ACC112 (cell line): Measurements from ENCODE around the gene NF2.

Experiments used
- H2AFZ ChIP-seq: fragments of 200-600 bp; sonication (generic); one replicate; pipeline ENCODE4 v1.6.0; 2017; ENCODE audit warnings: antibody characterized with exemption, low read length; ENCODE audit not compliant: unreplicated experiment
- H3K27ac ChIP-seq: fragments of 200-600 bp; sonication (generic); 2 replicates; pipeline ENCODE4 v1.5.1; 2014; ENCODE audit warnings: low read depth, mild to moderate bottlenecking, antibody characterized with exemption, low read length, moderate library complexity
- H3K27me3 ChIP-seq: fragments of 200-600 bp; sonication (generic); 2 replicates; pipeline ENCODE4 v1.6.1; 2014; ENCODE audit warnings: mild to moderate bottlenecking, antibody characterized with exemption, low read length, moderate library complexity, mixed read lengths; ENCODE audit not compliant: insufficient read depth
- H3K36me3 ChIP-seq: fragments of 200-600 bp; sonication (generic); 2 replicates; pipeline ENCODE4 v1.6.1; 2016; ENCODE audit warnings: mild to moderate bottlenecking, antibody characterized with exemption, low read length, moderate library complexity, mixed read lengths; ENCODE audit not compliant: insufficient read depth
- H3K4me1 ChIP-seq: fragments of 200-600 bp; sonication (generic); one replicate; pipeline ENCODE4 v1.6.1; 2016; ENCODE audit warnings: low read length, mixed read lengths; ENCODE audit not compliant: insufficient read depth, unreplicated experiment, control insufficient read depth
- H3K4me3 ChIP-seq: fragments of 200-600 bp; sonication (generic); 2 replicates; pipeline ENCODE4 v1.5.1; 2014; ENCODE audit warnings: mild to moderate bottlenecking, low read depth, low read length
- H3K79me2 ChIP-seq: fragments of 200-600 bp; sonication (generic); one replicate; pipeline ENCODE4 v1.6.0; 2016; ENCODE audit warnings: low read length; ENCODE audit not compliant: control insufficient read depth, unreplicated experiment, insufficient read depth

NF2 gene

DNA sequence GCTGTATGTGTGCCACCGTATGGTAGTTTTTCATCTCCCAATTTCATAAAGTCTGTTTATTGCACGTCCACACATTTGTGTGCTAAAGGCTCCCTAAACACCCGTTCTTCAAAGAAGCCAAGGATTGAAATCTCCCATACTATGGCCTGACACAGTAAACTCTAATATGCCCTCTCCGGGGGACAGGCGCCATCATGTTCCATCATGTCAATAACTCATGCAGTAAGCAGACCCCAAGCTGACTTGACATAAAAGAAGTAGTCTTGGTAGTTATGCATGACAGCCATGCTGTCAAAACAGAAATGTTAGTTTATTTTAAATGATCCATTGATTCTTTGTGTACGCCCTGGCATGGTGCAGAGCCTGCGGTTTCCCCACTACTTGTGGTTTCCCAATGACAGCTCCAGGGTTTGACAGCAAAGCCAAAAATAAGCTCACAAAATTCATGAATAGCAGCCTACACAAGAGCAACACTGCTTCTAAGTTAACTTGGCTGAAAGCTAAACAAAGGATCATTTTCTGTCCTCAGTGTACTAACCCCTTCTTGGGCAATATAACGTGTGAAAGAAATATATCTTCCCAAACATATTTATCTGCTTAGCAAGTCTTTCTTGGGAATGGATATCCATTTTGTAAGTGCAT, 59.9 kb downstream of the NF2 start:
- H3K4me1 ChIP-seq, result peaks cover 14% of the 10 kb centered on the region
- no peak overlapping the region for H3K27ac ChIP-seq
- H3K4me3 ChIP-seq, result no peak overlapping the region
- H2AFZ ChIP-seq, result no peak overlapping the region
- no peaks in the 10 kb centered on the region for H3K79me2 ChIP-seq
- H3K27me3 ChIP-seq, result no peaks in the 10 kb centered on the region
- no peaks in the 10 kb centered on the region for H3K36me3 ChIP-seq

DNA sequence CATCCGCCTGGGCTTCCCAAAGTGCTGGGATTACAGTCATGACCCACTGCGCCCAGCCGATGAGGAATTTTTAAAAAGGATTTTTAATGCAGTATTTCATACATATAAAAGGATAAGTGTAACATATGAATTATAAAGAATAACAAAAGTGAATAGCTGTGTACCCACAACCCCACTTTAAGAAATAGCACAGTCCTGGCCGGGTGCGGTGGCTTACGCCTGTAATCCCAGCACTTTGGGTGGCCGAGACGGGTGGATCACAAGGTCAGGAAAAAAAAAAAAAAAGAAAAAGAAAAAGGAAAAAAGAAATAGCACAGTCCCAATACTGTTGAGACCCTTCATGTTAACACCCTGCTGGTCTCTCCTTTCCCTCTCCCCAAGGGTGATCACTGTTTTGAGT, 62.1 kb downstream of the NF2 start:
- H2AFZ ChIP-seq, result no peak overlapping the region
- H3K79me2 ChIP-seq, result no peaks in the 10 kb centered on the region
- H3K27ac ChIP-seq, result no peak overlapping the region
- H3K4me3 ChIP-seq, result no peak overlapping the region
- H3K4me1 ChIP-seq, result peaks cover 10% of the 10 kb centered on the region
- H3K36me3 ChIP-seq, result no peaks in the 10 kb centered on the region; the same call in 1 of the 2 replicates
- H3K27me3 ChIP-seq, result no peaks in the 10 kb centered on the region

GRCh38 chr22:29668673-29669072, 65.2 kb downstream of the NF2 start:
- Histone ChIP-seq H3K4me1 (no peaks in the 10 kb centered on the region), H3K4me3 (no peak overlapping the region), H3K27ac (no peak overlapping the region), H3K36me3 (no peaks in the 10 kb centered on the region; the same call in 1 of the 2 replicates), H3K79me2 (no peaks in the 10 kb centered on the region), H3K27me3 (no peaks in the 10 kb centered on the region), H2AFZ (no peak overlapping the region)

DNA sequence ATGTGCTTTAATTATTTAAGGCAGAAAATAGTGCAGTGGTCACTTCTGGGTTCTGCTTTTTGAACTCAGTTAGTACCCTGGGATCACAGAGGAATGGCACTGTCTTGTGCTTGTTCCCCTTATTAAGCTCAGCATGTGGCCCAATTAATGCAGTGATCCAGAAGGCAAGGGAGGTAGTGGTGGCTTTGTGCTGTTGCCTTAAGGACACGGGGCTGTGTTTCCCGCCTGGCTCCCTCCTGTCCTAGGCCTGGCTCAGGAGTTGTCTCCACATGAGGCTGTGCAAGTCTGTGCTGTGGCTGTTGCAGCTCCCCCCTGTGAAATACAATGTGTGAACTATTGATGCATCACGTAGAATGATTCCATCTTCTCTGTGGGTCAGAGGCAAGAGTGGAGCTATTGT, 67.2 kb downstream of the NF2 start:
- H3K4me1 ChIP-seq, result no peaks in the 10 kb centered on the region
- no peaks in the 10 kb centered on the region for H3K27me3 ChIP-seq
- no peak overlapping the region for H2AFZ ChIP-seq
- H3K4me3 ChIP-seq, result no peak overlapping the region
- H3K79me2 ChIP-seq, result no peaks in the 10 kb centered on the region
- H3K36me3 ChIP-seq, result no peaks in the 10 kb centered on the region; the same call in 1 of the 2 replicates
- no peak overlapping the region for H3K27ac ChIP-seq

GRCh38 chr22:29673361-29674066, 70.1 kb downstream of the NF2 start:
- Histone ChIP-seq H3K36me3 (peaks cover 3% of the 10 kb centered on the region; the same call in 1 of the 2 replicates), H3K4me3 (no peak overlapping the region), H3K79me2 (no peaks in the 10 kb centered on the region), H3K27ac (no peak overlapping the region), H3K4me1 (no peaks in the 10 kb centered on the region), H2AFZ (no peak overlapping the region), H3K27me3 (no peaks in the 10 kb centered on the region)

DNA sequence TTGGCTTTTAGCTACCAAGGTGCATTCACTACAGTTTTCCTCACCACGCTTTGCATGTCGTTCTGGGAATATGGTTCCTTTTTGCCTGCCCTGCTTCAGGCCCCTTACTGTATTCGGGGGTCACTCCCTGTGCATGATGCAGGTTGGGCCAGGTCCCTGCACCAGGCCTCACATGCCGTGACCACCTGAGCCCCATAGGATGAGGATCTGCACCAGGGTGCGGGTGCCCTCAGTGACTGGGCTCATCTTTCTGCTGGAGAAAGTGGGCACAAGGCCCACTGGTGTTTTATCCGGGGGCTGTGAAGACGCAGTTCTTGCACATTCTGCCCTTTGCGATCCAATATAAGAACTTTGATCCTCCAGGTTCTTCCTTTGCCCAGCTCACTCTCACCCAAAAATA, 70.7 kb downstream of the NF2 start:
- Histone ChIP-seq H3K36me3 (peaks cover 3% of the 10 kb centered on the region; the same call in 1 of the 2 replicates), H3K79me2 (no peaks in the 10 kb centered on the region), H2AFZ (no peak overlapping the region), H3K27me3 (no peaks in the 10 kb centered on the region), H3K27ac (no peak overlapping the region), H3K4me1 (no peaks in the 10 kb centered on the region), H3K4me3 (no peak overlapping the region)

- no peak overlapping the region for H2AFZ ChIP-seq
Observed at GRCh38 chr22:29679316-29679715, 75.9 kb downstream of the NF2 start.

GRCh38 chr22:29683536-29683935, 80.1 kb downstream of the NF2 start:
- H3K79me2 ChIP-seq, result no peaks in the 10 kb centered on the region
- H3K27ac ChIP-seq, result no peak overlapping the region
- no peak overlapping the region for H2AFZ ChIP-seq
- H3K27me3 ChIP-seq, result no peaks in the 10 kb centered on the region
- H3K4me3 ChIP-seq, result no peak overlapping the region
- no peaks in the 10 kb centered on the region for H3K36me3 ChIP-seq
- no peaks in the 10 kb centered on the region for H3K4me1 ChIP-seq

More at GRCh38 chr22:29679316-29679715, 75.9 kb downstream of the NF2 start:
- Histone ChIP-seq H3K4me3 (no peak overlapping the region), H3K27ac (no peak overlapping the region), H3K4me1 (no peaks in the 10 kb centered on the region), H3K36me3 (peaks cover 3% of the 10 kb centered on the region; the same call in 1 of the 2 replicates), H3K79me2 (no peaks in the 10 kb centered on the region), H3K27me3 (no peaks in the 10 kb centered on the region)

- Histone ChIP-seq H3K79me2 (no peaks in the 10 kb centered on the region), H3K4me3 (no peak overlapping the region), H3K36me3 (no peaks in the 10 kb centered on the region), H2AFZ (no peak overlapping the region), H3K4me1 (no peaks in the 10 kb centered on the region), H3K27ac (no peak overlapping the region), H3K27me3 (no peaks in the 10 kb centered on the region)
Observed at GRCh38 chr22:29684244-29684643, 80.8 kb downstream of the NF2 start.

GRCh38 chr22:29689206-29689879, 85.9 kb downstream of the NF2 start:
- H3K4me1 ChIP-seq, result no peaks in the 10 kb centered on the region
- no peak overlapping the region for H2AFZ ChIP-seq
- H3K27ac ChIP-seq, result no peak overlapping the region
- no peaks in the 10 kb centered on the region for H3K36me3 ChIP-seq
- H3K27me3 ChIP-seq, result no peaks in the 10 kb centered on the region
- no peak overlapping the region for H3K4me3 ChIP-seq
- H3K79me2 ChIP-seq, result no peaks in the 10 kb centered on the region

GRCh38 chr22:29689880-29690213, 86.4 kb downstream of the NF2 start:
- Histone ChIP-seq H3K27ac (no peak overlapping the region), H3K79me2 (no peaks in the 10 kb centered on the region), H3K36me3 (no peaks in the 10 kb centered on the region), H2AFZ (no peak overlapping the region), H3K4me1 (no peaks in the 10 kb centered on the region), H3K27me3 (no peaks in the 10 kb centered on the region), H3K4me3 (no peak overlapping the region)
